ENCODE measurements around the gene LCN15.
A peak's percentile ranks its signal among the peaks of the same experiment; 100 is the strongest.
"Not testable (repeated sequence)": the region's sequence is repeated elsewhere in the genome, so short reads cannot be mapped to it uniquely, and the experiment has no call there.

The LCN15 gene

DNA sequence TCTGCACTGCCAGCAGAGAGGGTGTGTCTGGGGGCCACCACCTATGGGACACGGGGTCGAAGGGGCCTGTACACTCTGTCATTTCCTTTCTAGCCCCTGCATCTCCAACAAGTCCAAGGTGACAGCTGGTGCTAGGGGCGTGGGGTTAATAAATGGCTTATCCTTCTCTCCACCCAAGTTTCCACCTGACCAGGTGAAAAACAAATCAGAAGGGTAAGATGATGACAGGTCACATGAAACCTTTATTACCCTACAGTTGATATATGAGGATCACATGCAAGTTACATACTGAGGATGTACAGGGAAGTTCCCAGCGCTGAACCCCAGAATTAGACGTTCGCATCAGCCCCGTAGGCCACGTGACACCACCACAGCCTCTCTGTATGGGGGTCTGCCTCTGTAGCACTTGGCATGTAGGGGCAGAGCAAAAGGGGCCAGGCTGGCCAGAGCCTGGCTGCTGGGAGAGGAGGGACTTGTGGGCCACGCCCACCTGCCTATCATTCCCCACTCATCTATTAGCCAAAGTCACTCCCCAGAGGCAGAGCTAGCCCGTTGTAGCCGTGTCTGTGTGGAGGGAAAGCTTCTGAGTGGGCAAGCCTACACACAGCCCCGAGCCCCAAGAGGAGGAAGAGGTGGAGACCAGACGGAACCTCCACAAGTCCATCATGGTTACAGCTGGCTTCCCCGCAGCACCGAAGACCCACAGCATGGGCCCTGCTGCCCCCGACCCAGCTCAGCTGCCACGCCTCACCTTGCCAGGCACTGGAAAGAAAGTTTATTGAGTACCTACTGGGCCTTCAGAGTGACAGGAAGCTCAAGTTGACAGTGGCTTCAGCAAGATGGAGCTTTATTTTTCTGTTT is 29.0 kb upstream of the LCN15 start:
- H3K4me3 ChIP-seq (replicated peaks; ENCODE audit: low read depth, low read length) = no peak overlapping the region
- no peak for DNase-seq (ENCODE audit: extremely low read depth, low read depth)
- TF ChIP-seq, protein P1, sequence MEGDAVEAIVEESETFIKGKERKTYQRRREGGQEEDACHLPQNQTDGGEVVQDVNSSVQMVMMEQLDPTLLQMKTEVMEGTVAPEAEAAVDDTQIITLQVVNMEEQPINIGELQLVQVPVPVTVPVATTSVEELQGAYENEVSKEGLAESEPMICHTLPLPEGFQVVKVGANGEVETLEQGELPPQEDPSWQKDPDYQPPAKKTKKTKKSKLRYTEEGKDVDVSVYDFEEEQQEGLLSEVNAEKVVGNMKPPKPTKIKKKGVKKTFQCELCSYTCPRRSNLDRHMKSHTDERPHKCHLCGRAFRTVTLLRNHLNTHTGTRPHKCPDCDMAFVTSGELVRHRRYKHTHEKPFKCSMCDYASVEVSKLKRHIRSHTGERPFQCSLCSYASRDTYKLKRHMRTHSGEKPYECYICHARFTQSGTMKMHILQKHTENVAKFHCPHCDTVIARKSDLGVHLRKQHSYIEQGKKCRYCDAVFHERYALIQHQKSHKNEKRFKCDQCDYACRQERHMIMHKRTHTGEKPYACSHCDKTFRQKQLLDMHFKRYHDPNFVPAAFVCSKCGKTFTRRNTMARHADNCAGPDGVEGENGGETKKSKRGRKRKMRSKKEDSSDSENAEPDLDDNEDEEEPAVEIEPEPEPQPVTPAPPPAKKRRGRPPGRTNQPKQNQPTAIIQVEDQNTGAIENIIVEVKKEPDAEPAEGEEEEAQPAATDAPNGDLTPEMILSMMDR (IDR thresholded peaks at IDR 0.05; ENCODE audit: low read depth, low read length, missing control alignments) = no peak

DNA sequence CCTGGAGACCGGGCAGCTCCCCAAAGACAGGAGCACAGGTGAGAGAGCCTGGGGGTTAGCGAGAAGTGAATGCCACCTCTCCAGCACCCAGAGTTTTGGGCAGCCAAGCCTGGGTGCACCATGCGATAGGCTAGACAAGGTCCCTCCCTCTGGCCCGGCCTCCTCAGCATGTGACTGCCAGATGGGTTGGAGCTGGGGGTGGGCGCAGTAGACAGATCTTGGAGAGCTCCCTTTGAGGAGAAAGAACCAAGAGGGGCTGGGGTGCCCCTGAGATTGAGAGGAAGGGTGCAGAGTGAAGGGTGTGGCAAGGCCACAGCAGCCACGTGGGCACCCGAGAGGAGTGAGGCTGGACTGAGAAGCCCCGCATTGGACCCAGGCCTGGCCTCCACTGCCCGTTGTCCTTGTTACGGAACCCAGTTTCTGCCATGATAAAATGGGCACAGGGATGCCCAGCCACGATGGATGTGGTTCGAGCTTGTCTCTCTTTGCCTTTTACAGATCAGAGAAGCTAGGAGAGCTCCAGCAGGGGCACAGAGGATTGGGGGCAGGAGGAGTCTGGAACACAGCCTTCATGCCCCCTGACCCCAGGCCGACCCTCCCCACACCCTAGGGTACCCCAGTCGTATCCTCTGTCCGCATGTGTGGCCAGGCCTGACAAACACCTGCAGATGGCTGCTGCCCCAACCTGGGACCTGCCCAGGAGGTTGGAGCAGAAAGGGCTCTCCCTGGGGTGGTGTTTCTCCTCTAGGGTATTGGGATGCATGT is 28.2 kb upstream of the LCN15 start:
- TF ChIP-seq, protein P1 (IDR thresholded peaks at IDR 0.05; ENCODE audit: low read depth, low read length, missing control alignments) = no peak
- peak overlapping the region; percentile 89 for H3K4me3 ChIP-seq (replicated peaks; ENCODE audit: low read depth, low read length)
- no peak for DNase-seq (ENCODE audit: extremely low read depth, low read depth)

DNA sequence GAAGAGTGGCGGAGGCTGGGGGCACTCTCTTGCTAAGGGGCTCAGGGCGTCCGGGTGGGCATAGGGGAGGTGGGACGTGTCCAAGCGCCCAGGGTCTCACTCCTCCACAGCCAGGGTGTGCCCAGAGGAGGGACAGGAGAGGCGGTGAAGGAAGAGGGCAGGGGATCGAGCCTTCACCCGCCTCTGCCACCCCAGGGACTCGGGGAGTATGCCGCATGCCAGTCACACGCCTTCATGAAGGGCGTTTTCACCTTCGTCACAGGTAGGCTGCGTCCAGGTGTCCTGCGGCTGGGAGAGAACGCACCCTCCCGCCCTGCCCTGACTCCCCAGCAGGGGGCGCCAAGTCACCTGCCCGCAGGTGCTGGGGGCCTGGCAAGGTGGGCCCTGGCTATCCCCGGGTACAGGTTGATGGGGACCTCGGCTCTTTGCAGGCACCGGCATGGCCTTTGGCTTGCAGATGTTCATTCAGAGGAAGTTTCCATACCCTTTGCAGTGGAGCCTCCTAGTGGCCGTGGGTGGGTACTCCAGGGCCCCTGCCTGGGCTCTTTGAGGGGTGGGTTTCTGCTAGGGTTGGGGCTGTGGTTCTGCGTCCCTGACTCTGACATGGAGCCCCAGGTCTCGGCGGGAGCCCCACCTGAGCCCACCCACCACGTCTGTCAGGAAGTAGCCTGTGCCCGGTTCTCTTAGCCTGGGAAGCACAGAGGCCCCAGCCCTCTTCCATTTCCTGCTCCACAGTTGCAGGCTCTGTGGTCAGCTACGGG is 27.4 kb upstream of the LCN15 start:
- DNase-seq (ENCODE audit: extremely low read depth, low read depth) = no peak
- peak overlapping the region; percentile 89 for H3K4me3 ChIP-seq (replicated peaks; ENCODE audit: low read depth, low read length)
- TF ChIP-seq, protein P1 (IDR thresholded peaks at IDR 0.05; ENCODE audit: low read depth, low read length, missing control alignments) = peak; percentile 95

DNA sequence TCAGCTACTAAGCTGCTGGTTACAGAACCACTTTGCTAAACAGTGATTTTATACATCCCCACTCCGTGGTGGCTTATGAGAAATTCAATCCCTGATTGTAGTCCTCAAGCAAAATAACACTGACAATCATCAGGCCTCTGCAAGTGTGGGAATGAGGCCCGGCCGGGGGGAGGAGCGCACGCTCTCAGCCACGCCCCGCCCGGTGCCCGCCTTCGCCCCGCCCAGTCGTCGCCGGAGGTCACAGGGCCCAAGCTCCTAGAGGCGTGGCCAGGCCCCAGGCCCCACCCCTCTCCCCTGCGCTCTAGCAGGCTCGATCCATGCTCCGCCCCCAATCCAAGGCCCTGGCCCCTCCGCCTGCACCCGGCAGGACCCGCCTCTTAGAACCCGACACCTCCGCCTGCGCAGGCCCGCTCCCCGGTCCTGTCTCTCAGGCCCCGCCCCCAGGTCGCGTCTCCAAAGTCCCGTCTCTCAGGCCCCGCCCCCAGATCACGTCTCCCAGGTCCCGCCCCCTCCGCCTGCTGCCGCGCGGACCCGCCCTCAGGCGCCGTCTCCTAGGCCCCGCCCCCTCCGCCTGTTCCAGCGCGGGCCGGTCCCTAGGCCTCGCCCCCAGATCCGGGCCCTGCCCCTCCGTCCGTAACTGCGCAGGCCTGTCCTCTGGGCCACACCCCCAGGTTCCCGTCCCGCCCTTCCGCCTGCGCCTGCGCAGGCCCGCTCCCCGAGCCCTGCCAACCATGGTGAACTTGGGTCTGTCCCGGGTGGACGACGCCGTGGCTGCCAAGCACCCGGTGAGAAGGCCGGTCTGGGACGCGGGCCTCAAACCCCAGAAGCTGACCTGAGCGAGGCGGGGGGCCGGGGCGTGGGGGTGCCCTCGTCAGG is 26.6 kb upstream of the LCN15 start, which contains the start of gene TMEM141:
TMEM141 (plus strand) TSS at position 705 of the 876 bp plus-strand sequence; CDS start at position 732, 27 bp downstream.
- peak within 1 kb of the TSS; percentile 89 for H3K4me3 ChIP-seq (replicated peaks; ENCODE audit: low read depth, low read length)
- TF ChIP-seq, protein P1 (IDR thresholded peaks at IDR 0.05; ENCODE audit: low read depth, low read length, missing control alignments) = no peak
- DNase-seq (ENCODE audit: extremely low read depth, low read depth) = peak; percentile 91

DNA sequence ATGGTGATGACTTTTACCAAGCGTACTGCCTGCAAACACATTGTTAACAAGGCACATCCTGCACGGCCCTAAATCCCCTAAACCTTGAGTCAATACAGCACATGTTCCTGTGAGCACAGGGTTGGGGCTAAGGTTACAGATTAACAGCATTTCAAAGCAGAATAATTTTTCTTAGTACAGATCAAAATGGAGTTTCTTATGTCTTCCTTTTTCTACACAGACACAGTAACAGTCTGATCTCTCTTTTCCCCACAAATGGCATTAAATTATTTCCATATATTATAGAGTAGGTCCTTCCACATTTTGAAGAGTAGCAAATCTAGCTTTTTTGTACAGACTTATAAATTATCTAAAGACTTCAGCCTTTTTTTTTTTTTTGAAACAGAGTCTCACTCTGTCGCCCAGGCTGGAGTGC is 25.2 kb upstream of the LCN15 start:
- DNase-seq (ENCODE audit: extremely low read depth, low read depth) = no peak
- H3K4me3 ChIP-seq (replicated peaks; ENCODE audit: low read depth, low read length) = no peak overlapping the region
- TF ChIP-seq, protein P1 (IDR thresholded peaks at IDR 0.05; ENCODE audit: low read depth, low read length, missing control alignments) = no peak

DNA sequence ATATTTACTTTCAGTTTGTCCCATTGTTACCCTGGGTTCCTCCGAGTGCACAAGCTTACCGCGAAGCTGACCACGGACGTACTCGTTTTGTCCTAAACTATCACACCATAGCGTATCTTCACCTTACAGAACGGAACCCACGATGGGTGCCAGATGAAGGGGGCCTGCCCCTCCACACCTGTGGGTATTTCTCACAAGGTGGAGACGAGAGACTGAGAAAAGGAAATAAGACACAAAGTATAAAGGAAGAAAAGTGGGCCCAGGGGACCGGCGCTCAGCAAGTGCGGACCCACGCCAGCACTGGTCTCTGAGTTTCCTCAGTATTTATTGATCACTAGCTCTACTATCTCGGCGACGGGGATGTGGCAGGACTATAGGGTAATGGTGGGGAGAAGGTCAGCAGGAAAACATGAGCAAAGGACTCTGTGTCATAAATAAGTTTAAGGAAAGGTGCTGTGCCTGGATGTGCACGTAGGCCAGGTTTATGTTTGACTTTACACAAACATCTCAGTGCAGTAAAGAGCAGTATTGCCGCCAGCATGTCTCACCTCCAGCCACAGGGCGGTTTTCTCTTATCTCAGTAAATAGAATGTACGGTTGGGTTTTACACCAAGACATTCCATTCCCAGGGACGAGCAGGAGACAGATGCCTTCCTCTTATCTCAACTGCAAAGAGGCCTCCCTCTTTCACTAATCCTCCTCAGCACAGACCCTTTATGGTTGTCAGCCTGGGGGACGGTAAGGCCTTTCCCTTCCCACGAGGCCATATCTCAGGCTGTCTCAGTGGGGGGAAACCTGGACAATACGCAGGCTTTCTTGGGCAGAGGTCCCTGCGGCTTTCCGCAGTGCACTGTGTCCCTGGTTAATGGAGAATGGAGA is 24.6 kb upstream of the LCN15 start:
- not testable (repeated sequence) for DNase-seq (ENCODE audit: extremely low read depth, low read depth); H3K4me3 ChIP-seq (replicated peaks; ENCODE audit: low read depth, low read length)

Measured in HFF-Myc (cell line).